Measurements from ENCODE around the gene KIAA0513.

KIAA0513 gene

GRCh38 chr16:85036236-85037049 lies 8.8 kb downstream of the KIAA0513 start:
- no peak for TF ChIP-seq POLR2A (IDR thresholded peaks at IDR 0.05; ENCODE audit: low read depth, low read length)
- DNase-seq (ENCODE audit: insufficient read length, low spot score): no peak
- FAIRE-seq: no peak

- DNase-seq (ENCODE audit: insufficient read length, low spot score): no peak
- TF ChIP-seq POU2F2 (IDR thresholded peaks at IDR 0.05; ENCODE audit: low read depth, low read length) (no peak), SPI1 (IDR thresholded peaks at IDR 0.05; ENCODE audit: low read depth, low read length) (no peak), POLR2A (IDR thresholded peaks at IDR 0.05; ENCODE audit: low read depth, low read length) (no peak), PAX5 (IDR thresholded peaks at IDR 0.05; ENCODE audit: insufficient read depth, low read length, severe bottlenecking) (no peak), TAF1 (IDR thresholded peaks at IDR 0.05; ENCODE audit: low read depth, low read length) (no peak), POLR2AphosphoS5 (IDR thresholded peaks at IDR 0.05; ENCODE audit: low read depth, low read length) (no peak)
- FAIRE-seq: no peak
Measured at GRCh38 chr16:85037050-85037410, 9.4 kb downstream of the KIAA0513 start.

- TF ChIP-seq POLR2A (IDR thresholded peaks at IDR 0.05; ENCODE audit: low read depth, low read length) (no peak), POU2F2 (IDR thresholded peaks at IDR 0.05; ENCODE audit: low read depth, low read length) (no peak), PAX5 (IDR thresholded peaks at IDR 0.05; ENCODE audit: insufficient read depth, low read length, severe bottlenecking) (no peak), TAF1 (IDR thresholded peaks at IDR 0.05; ENCODE audit: low read depth, low read length) (no peak), POLR2AphosphoS5 (IDR thresholded peaks at IDR 0.05; ENCODE audit: low read depth, low read length) (no peak), SPI1 (IDR thresholded peaks at IDR 0.05; ENCODE audit: low read depth, low read length) (no peak)
- no peak for DNase-seq (ENCODE audit: insufficient read length, low spot score)
- FAIRE-seq: no peak
Measured at GRCh38 chr16:85037721-85038120, 10.1 kb downstream of the KIAA0513 start.

- FAIRE-seq (no peak), DNase-seq (ENCODE audit: insufficient read length, low spot score) (no peak)
- TF ChIP-seq SPI1 (IDR thresholded peaks at IDR 0.05; ENCODE audit: low read depth, low read length): no peak
- no peak for TF ChIP-seq POLR2AphosphoS5 (IDR thresholded peaks at IDR 0.05; ENCODE audit: low read depth, low read length)
- TF ChIP-seq POU2F2 (IDR thresholded peaks at IDR 0.05; ENCODE audit: low read depth, low read length): no peak
- TF ChIP-seq PAX5 (IDR thresholded peaks at IDR 0.05; ENCODE audit: insufficient read depth, low read length, severe bottlenecking): no peak
- no peak for TF ChIP-seq TAF1 (IDR thresholded peaks at IDR 0.05; ENCODE audit: low read depth, low read length)
- TF ChIP-seq POLR2A (IDR thresholded peaks at IDR 0.05; ENCODE audit: low read depth, low read length): no peak
Measured at GRCh38 chr16:85040685-85041084, 13.1 kb downstream of the KIAA0513 start.

GRCh38 chr16:85041219-85042166 lies 13.9 kb downstream of the KIAA0513 start:
- FAIRE-seq (no peak), DNase-seq (ENCODE audit: insufficient read length, low spot score) (no peak)
- TF ChIP-seq POLR2A (IDR thresholded peaks at IDR 0.05; ENCODE audit: low read depth, low read length) (no peak), POLR2AphosphoS5 (IDR thresholded peaks at IDR 0.05; ENCODE audit: low read depth, low read length) (no peak), POU2F2 (IDR thresholded peaks at IDR 0.05; ENCODE audit: low read depth, low read length) (no peak)

GRCh38 chr16:85042167-85042526 lies 14.6 kb downstream of the KIAA0513 start:
- FAIRE-seq: no peak
- TF ChIP-seq PAX5 (IDR thresholded peaks at IDR 0.05; ENCODE audit: insufficient read depth, low read length, severe bottlenecking): no peak
- TF ChIP-seq POLR2AphosphoS5 (IDR thresholded peaks at IDR 0.05; ENCODE audit: low read depth, low read length): no peak
- TF ChIP-seq SPI1 (IDR thresholded peaks at IDR 0.05; ENCODE audit: low read depth, low read length): no peak
- no peak for TF ChIP-seq POLR2A (IDR thresholded peaks at IDR 0.05; ENCODE audit: low read depth, low read length)
- no peak for TF ChIP-seq TAF1 (IDR thresholded peaks at IDR 0.05; ENCODE audit: low read depth, low read length)
- TF ChIP-seq POU2F2 (IDR thresholded peaks at IDR 0.05; ENCODE audit: low read depth, low read length): no peak
- no peak for DNase-seq (ENCODE audit: insufficient read length, low spot score)

- no peak for TF ChIP-seq TAF1 (IDR thresholded peaks at IDR 0.05; ENCODE audit: low read depth, low read length)
- TF ChIP-seq PAX5 (IDR thresholded peaks at IDR 0.05; ENCODE audit: insufficient read depth, low read length, severe bottlenecking): no peak
- no peak for TF ChIP-seq POLR2A (IDR thresholded peaks at IDR 0.05; ENCODE audit: low read depth, low read length)
- TF ChIP-seq SPI1 (IDR thresholded peaks at IDR 0.05; ENCODE audit: low read depth, low read length): no peak
- no peak for TF ChIP-seq POU2F2 (IDR thresholded peaks at IDR 0.05; ENCODE audit: low read depth, low read length)
- TF ChIP-seq POLR2AphosphoS5 (IDR thresholded peaks at IDR 0.05; ENCODE audit: low read depth, low read length): no peak
- no peak for FAIRE-seq
- no peak for DNase-seq (ENCODE audit: insufficient read length, low spot score)
Measured at GRCh38 chr16:85042606-85043005, 15.0 kb downstream of the KIAA0513 start.

GRCh38 chr16:85045077-85045476 lies 17.5 kb downstream of the KIAA0513 start:
- DNase-seq (ENCODE audit: insufficient read length, low spot score): no peak
- FAIRE-seq: no peak
- TF ChIP-seq PAX5 (IDR thresholded peaks at IDR 0.05; ENCODE audit: insufficient read depth, low read length, severe bottlenecking) (no peak), POU2F2 (IDR thresholded peaks at IDR 0.05; ENCODE audit: low read depth, low read length) (no peak), TAF1 (IDR thresholded peaks at IDR 0.05; ENCODE audit: low read depth, low read length) (no peak)

GRCh38 chr16:85045641-85046471 lies 18.3 kb downstream of the KIAA0513 start:
- TF ChIP-seq TAF1 (IDR thresholded peaks at IDR 0.05; ENCODE audit: low read depth, low read length) (no peak), POLR2A (IDR thresholded peaks at IDR 0.05; ENCODE audit: low read depth, low read length) (no peak), PAX5 (IDR thresholded peaks at IDR 0.05; ENCODE audit: insufficient read depth, low read length, severe bottlenecking) (no peak), POLR2AphosphoS5 (IDR thresholded peaks at IDR 0.05; ENCODE audit: low read depth, low read length) (no peak), POU2F2 (IDR thresholded peaks at IDR 0.05; ENCODE audit: low read depth, low read length) (no peak), SPI1 (IDR thresholded peaks at IDR 0.05; ENCODE audit: low read depth, low read length) (no peak)
- no peak for DNase-seq (ENCODE audit: insufficient read length, low spot score)

More at GRCh38 chr16:85045641-85046471, 18.3 kb downstream of the KIAA0513 start:
- no peak for FAIRE-seq
